ENCODE results near the gene GGA1. TPM values are rescaled to one million over a fixed set of nuclear protein-coding genes. Genes with fewer than 3 reads are reported as not detected.
A peak's percentile ranks its signal among the peaks of the same experiment; 100 is the strongest.

Gene GGA1
- total and polyA plus RNA-seq, 9 of the 15 experiments (the other 6 are each of a cell fraction or from before 2014, with no cell fraction given), result 1.5 to 69.5 (median 31.6) TPM

DNA sequence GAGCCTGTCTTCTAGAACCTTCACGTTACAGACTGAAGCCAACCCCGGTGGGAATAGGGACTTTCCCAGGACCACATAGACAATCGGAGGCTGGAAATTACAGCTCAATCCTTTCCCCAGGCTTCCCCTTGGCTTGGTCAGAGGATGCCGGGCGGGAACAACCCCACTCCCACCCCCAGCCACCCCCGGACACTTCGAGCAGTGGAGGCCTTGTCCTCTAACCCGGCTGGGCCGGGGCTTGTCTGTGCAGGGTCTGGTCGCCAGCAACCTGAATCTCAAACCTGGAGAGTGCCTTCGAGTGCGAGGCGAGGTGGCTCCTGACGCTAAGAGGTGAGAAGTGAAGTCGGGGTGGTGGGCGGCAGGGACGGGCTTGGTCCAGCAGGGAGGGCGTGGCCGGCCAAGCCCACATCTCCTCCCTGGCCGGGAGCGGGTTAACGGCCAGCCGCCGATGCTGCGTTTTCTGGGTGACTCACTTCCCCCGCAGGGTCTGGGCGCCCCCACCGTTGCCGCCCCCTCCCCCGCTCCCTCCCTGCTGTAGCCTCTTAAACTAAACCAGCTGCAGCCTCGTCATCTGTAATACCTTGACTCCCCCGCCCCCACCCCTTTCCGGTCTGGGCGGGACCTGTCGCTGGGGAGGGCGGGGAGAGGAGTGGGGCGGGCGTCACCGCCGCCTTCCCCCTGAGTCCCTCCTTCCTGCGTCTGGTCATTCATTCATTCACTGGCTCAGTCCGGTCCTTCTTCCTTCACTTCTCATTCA lies 68.3 kb downstream of the GGA1 start (continued):
- TF ChIP-seq, protein P1, sequence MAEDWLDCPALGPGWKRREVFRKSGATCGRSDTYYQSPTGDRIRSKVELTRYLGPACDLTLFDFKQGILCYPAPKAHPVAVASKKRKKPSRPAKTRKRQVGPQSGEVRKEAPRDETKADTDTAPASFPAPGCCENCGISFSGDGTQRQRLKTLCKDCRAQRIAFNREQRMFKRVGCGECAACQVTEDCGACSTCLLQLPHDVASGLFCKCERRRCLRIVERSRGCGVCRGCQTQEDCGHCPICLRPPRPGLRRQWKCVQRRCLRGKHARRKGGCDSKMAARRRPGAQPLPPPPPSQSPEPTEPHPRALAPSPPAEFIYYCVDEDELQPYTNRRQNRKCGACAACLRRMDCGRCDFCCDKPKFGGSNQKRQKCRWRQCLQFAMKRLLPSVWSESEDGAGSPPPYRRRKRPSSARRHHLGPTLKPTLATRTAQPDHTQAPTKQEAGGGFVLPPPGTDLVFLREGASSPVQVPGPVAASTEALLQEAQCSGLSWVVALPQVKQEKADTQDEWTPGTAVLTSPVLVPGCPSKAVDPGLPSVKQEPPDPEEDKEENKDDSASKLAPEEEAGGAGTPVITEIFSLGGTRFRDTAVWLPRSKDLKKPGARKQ (CRISPR knock-in tag; IDR thresholded peaks at IDR 0.05), result no peak
- TF ChIP-seq HMGN3 (IDR thresholded peaks at IDR 0.05; ENCODE audit: borderline replicate concordance, extremely low read depth, insufficient read length, low read depth, low read length) (peak; percentile 74), KLF6 (CRISPR knock-in tag; IDR thresholded peaks at IDR 0.05; ENCODE audit: borderline replicate concordance) (no peak), ZNF133 (CRISPR knock-in tag; IDR thresholded peaks at IDR 0.05) (no peak), OTX1 (CRISPR knock-in tag; IDR thresholded peaks at IDR 0.05) (no peak), BRCA1 (IDR thresholded peaks at IDR 0.05) (no peak), BRCA1 (CRISPR knock-in tag; IDR thresholded peaks at IDR 0.05) (no peak), KDM4B (IDR thresholded peaks at IDR 0.05; ENCODE audit: borderline replicate concordance in 2 of 2, low read depth in 1 of 2) (peak in 1 of 2 experiments; percentile 78; a peak in 2 of 4 replicates), CEBPG (CRISPR knock-in tag; IDR thresholded peaks at IDR 0.05) (no peak), CEBPG (tag; conservative IDR thresholded peaks at IDR 0.05 in 1 of 2, IDR thresholded peaks at IDR 0.05 in 1 of 2) (no peak), ATF2 (CRISPR knock-in tag; IDR thresholded peaks at IDR 0.05) (no peak), KLF13 (tag; IDR thresholded peaks at IDR 0.05; ENCODE audit: borderline replicate concordance, low read depth) (no peak), CBX3 (IDR thresholded peaks at IDR 0.05; ENCODE audit: borderline replicate concordance in 1 of 2, low read length in 2 of 2) (no peak), ZNF583 (CRISPR knock-in tag; IDR thresholded peaks at IDR 0.05) (no peak), RFX5 (IDR thresholded peaks at IDR 0.05; ENCODE audit: low read depth, low read length) (no peak), NCOA4 (IDR thresholded peaks at IDR 0.05; ENCODE audit: partially characterized antibody) (no peak), ZNF668 (CRISPR knock-in tag; IDR thresholded peaks at IDR 0.05) (no peak)
- TF ChIP-seq, protein P2, sequence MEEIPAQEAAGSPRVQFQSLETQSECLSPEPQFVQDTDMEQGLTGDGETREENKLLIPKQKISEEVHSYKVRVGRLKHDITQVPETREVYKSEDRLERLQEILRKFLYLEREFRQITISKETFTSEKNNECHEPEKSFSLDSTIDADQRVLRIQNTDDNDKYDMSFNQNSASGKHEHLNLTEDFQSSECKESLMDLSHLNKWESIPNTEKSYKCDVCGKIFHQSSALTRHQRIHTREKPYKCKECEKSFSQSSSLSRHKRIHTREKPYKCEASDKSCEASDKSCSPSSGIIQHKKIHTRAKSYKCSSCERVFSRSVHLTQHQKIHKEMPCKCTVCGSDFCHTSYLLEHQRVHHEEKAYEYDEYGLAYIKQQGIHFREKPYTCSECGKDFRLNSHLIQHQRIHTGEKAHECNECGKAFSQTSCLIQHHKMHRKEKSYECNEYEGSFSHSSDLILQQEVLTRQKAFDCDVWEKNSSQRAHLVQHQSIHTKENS (CRISPR knock-in tag; IDR thresholded peaks at IDR 0.05), result no peak
- TF ChIP-seq, protein P3, sequence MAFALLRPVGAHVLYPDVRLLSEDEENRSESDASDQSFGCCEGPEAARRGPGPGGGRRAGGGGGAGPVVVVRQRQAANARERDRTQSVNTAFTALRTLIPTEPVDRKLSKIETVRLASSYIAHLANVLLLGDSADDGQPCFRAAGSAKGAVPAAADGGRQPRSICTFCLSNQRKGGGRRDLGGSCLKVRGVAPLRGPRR (CRISPR knock-in tag; IDR thresholded peaks at IDR 0.05), result no peak
- TF ChIP-seq, protein P4, sequence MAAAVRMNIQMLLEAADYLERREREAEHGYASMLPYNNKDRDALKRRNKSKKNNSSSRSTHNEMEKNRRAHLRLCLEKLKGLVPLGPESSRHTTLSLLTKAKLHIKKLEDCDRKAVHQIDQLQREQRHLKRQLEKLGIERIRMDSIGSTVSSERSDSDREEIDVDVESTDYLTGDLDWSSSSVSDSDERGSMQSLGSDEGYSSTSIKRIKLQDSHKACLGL (CRISPR knock-in tag; IDR thresholded peaks at IDR 0.05; ENCODE audit: borderline replicate concordance, poor library complexity, severe bottlenecking), result no peak
- TF ChIP-seq, protein P5, sequence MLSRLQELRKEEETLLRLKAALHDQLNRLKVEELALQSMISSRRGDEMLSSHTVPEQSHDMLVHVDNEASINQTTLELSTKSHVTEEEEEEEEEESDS (CRISPR knock-in tag; IDR thresholded peaks at IDR 0.05), result no peak

Measured in K562 (cell line).